HG02571 (cell line): ENCODE measurements around the gene EIF3B.
"Not testable (repeated sequence)": the region's sequence is repeated elsewhere in the genome, so short reads cannot be mapped to it uniquely, and the experiment has no call there.

Experiments used
- ATAC-seq: cut with Tn5 transposase; IDR thresholded peaks from one replicate; pipeline ENCODE4 v1.9.1; 2021; ENCODE audit warnings: mild to moderate bottlenecking, moderate library complexity; ENCODE audit not compliant: unreplicated experiment

Gene EIF3B

DNA sequence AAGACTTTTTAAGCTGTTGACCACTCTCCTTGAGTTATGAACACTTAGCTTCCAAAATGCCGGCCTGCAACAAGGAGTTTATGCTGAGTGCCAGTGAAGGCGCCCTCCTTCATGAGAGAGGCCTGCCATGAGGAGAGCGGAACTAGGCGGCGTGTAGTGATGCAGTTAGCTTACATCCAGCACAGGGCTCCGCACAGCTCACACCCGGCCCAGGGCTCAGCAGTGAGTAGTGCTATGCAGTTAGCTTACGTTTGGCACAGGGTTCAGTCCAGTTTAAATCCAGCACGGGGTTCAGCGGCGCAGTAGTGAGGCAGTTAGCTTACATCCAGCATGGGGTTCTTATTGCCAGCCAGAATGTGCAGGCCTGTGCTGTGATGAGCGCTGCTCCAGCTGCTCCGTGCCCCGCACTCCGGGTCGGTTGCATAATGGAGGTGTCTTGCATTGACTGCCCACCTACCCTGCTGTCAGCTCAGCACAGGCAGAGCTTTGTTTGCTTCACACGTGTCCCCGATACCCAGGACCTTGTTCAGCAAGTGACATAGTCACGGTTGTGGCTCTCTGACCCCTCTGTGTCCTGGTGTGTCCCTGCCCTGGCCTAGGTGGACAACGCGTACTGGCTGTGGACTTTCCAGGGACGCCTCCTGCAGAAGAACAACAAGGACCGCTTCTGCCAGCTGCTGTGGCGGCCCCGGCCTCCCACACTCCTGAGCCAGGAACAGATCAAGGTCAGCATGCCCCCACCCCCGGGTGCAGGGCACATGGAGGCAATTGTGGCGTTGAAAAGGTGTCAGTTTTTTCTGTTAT lies 21.9 kb downstream of the EIF3B start:
- ATAC-seq = no peak

DNA sequence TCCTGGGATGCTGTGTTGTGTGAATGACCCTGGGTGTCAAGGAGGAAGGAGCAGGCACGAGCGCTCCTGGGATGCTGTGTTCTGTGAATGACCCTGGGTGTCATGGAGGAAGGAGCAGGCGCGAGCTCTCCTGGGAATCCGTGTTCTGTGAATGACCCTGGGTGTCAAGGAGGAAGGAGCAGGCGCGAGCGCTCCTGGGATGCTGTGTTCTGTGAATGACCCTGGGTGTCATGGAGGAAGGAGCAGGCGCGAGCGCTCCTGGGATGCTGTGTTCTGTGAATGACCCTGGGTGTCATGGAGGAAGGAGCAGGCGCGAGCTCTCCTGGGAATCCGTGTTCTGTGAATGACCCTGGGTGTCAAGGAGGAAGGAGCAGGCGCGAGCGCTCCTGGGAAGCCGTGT lies 22.9 kb downstream of the EIF3B start:
- ATAC-seq = not testable (repeated sequence)

DNA sequence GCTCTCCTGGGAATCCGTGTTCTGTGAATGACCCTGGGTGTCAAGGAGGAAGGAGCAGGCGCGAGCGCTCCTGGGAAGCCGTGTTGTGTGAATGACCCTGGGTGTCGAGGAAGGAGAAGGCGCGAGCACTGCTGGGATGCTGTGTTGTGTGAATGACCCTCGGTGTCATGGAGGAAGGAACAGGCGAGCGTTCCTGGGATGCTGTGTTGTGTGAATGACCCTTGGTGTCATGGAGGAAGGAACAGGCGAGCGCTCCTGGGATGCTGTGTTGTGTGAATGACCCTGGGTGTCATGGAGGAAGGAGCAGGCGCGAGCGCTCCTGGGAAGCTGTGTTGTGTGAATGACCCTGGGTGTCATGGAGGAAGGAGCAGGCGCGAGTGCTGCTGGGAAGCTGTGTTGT lies 23.5 kb downstream of the EIF3B start:
- ATAC-seq = not testable (repeated sequence)

DNA sequence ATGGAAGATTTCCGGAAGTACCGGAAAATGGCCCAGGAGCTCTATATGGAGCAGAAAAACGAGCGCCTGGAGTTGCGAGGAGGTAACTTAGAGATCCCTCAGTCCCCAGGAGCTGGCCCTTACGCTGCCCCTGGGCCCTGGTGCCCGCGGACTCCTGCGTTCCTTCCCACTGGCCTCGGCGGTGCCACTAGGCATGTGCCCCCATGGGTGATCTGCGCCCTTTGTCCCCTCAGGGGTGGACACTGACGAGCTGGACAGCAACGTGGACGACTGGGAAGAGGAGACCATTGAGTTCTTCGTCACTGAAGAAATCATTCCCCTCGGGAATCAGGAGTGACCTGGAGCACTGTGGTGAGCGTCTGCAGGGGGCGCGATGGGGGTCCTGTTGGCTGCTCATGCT lies 24.5 kb downstream of the EIF3B start:
- no peak for ATAC-seq

DNA sequence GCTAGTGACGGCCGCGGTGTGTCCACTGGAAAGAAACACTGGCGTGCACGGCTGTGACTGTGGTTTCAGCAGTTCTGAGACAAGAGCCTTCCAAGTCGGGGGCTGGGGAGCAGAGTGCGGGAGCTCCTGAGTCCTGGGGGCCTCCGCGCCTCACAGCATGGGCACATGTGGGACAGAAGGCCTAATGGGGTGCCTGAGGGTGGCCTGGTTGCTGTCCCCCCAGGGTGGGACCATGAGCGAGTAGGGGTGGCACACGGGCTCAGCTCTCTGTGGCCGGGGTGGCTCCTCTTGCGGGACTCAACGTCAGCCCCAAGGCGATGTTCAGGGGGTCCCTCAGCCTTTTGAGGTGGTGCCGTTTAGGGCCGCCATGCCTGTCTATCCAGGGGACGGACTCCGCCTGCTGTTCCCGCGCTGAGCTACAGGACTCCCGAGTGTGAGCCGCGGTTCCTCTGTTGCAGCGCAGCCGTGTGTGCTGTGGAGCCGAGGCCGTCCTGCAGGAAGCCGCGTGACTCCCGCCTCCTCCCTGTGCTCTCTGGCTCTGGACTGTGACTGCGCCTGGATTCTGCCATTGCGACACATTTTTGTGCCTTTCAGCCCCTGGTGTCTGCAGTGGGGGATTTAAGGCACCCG lies 25.3 kb downstream of the EIF3B start:
- no peak for ATAC-seq

DNA sequence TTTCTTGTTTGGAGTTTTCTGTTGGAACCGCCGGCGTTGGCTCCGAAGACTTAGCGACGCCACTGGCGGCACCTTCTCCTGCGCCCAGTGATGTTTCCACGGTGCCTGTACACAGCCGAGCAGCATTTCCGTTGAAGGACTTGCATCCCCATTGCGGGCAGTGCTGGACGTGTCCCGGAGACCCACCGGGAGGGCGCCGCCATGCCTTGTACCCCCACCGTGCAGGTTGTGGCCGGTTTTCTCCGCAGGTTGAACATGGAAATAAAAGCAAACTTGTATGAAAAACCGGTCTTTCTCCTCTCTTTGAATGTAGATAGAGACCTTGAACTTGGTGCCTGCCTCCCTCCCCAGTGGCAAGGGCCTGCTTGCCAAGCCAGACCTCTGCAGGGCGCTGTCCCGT lies 25.8 kb downstream of the EIF3B start:
- ATAC-seq = no peak

DNA sequence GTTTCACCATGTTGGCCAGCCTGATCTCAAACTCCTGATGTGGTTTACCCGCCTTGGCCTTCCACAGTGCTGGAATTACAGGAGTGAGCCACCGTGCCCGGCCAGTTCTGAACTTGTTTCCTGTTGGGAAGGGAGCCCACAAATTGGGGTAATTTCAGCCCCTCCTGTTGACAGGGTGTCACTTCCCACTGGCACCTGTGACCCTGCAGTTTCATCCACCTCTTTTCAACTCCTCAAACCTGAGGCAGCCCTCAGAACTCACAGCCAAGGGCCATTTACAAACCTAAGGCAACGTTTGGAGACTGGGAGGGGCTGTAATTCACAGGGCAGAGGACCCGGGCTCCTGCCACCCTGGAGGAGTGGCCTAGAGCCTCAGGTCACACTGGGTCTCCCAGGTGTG lies 26.6 kb downstream of the EIF3B start:
- ATAC-seq = no peak

DNA sequence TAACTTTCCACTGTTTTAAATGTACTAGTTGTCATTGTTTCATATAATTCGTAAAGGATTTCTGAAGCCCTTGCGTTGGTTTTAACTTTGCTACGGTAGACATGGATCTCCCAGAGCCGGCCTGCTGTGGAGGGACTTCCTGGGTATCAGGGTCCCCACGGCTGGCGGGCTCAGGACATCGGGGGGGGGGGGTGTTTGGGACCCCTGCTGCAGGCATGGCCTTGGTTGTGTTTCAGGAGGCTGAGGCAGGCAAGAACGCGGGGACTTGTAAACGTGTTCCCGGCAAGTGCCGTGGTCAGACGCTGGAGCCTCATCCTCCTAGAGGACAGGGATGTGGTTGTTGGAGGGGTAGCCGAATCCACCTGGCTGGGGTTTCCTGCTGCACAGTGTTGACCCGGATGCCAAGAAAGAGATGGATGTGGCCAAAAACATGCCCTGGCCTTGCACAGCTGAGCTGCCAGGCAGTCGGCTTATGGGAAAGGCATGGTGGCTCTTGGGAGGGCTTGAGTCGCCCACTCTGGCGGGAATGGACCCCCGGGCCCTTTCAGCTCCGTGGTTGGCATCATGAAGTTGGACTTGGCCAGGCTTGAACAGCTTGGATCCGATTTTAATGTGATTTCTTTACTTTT lies 27.4 kb downstream of the EIF3B start:
- no peak for ATAC-seq

DNA sequence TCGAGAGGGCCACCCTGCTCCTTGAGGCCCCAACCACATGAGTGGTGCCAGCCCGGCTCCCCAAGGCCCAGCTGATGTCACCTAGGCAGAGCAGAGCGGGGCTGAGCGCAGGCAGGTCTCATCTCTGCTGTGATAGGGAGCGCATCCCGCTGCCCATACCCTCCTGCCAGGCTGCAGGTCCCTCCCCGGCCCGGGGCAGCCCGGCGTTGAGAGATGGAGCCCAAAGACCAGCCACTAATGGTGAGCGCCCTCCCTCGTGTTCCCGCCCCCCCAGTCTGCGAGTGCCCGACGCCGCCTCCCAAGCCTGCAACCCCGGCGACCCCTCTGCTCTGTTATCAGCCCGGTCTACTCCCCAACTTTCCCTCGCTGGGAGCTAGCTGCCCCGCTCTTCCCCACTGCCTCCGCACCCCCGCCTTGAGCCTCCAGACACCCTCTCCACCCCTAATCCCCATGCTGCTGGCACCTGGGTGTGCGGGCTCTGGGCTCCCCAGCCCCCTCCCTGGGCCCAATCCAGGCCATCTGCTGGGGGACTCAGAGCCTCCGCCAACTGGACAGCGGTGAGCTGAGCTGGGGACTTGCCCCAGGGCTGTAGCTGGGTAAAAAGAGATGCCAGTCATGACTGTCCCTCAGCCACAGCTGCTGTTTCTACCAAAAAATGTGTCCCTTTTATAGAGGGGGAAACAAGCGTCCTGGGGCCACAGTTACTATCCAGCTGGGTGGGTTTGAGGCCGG lies 29.1 kb downstream of the EIF3B start:
- no peak for ATAC-seq

DNA sequence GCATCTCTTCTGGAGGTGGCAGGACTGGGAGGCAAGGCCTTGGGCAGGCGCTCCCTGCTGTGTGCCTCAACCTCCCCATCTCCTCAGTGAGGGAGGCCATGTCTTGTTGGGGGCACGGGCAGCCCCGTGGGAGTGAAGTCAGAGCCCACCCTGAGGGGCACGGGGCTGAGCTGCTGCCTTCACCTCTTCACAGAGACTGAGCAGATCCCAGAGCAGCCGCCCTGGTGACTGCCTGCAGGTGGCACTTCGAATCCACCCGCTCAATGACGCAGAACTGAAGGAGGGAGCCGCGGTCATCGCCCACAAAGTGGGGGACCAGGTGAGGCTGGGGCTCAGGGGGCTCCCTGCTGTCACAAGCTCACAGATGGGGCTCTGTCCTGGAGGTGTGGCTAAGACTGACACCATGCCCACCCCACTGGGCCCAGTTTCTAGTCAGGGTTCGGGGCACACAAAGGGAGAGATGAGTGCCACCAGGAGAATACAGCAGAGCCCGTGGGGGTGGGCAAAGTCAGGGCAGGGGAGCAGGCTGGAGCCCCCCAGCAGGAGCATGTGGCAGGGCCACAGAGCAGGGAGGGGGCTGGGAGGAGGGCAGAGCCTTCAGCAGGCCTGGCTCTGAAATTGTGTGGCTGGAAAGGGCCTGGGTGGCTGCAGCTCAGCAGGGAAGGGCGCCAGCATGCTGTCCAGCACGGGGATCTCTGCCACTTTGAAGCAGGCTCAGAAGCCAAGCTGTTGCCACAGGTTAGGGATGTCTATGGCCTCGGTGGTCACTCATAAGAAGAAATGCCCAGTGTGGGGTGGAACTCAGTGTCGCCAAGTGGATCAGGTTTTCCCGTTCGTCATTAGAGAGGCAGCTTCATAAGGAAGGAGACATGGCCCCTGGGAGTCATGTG lies 30.0 kb downstream of the EIF3B start:
- ATAC-seq = no peak

DNA sequence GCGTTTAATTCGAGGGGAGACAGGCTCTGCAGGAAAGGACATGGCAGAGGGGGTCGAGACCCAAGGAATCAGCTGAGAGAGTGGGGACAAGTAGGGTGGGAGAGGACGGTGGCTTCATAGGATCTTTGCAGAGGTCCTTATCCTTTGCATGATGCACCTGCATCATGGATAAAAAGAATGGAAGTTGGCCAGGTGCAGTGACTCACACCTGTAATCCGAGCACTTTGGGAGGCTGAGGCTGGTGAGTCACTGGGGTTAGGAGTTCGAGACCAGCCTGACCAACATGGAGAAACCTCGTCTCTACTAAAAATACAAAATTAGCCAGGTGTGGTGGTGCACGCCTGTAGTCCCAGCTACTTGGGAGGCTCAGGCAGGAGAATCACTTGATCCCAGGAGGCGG lies 31.5 kb downstream of the EIF3B start:
- not testable (repeated sequence) for ATAC-seq

DNA sequence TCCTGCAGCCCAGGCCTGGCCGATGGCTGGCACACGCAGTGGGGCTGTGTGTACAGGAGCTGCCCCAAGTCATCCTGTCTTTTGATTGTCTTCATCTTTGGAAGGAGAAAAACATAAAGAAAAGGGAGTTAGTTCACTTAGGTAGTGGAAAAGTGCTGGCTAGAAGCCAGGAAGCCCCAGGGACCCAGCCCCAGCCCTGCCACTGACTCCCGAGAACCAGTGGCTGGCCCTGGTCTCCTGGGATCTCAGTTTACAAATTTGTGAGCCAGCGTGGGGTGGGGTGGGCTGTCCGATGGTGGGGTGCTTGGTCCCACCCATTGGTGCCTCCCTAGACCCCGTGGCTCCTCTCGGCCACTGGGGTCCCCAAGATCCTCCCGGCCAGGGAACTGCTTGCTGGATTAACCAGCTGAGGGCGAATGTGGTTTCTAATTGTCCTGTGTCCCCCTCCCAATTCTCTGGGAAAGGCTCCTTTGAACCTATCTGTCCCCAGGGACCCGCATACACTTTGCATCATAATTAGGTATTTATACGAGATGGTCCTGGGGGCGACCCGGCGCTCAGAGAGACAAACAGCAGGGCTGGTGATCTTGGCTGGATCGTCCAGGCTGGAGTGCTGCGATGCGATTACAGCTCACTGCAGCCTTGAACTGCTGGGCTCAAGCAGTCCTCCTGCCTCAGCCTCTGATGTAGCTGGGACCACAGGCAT lies 32.5 kb downstream of the EIF3B start:
- no peak for ATAC-seq

DNA sequence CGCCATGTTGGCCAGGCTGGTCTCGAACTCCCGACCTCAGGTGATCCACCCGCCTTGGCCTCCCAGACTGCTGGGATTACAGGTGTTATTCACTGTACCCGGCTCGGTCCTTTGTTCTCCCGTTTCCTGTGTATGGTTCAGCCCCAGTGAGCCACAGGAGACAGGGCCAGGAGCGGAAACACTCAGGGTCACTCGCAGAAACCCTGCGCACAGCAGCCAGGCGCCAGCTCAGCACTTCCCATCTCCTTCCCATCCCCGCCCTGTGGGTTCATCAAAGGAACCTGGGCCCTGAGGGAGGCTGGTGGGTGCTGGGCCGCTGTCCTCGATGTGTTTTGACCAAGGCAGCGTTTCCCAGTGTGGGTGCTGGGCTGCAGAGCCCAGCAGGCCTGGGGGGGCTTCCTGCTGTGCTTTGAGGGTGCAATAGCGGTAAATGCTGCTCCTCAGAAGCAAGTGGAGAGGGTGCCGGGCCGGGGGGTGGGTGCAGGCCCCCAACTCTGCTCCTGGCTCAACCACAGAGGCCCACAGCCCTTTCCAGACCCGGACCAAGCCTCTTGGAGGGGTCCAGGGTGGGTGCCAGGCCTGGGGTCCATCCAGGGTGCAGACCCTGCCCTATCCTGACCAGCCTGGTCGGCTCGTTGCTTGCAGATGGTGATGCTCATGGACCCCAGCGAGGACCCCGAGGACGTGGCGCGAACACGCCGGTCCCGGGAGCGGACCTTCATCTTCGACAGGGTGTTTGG lies 33.4 kb downstream of the EIF3B start:
- ATAC-seq = no peak

DNA sequence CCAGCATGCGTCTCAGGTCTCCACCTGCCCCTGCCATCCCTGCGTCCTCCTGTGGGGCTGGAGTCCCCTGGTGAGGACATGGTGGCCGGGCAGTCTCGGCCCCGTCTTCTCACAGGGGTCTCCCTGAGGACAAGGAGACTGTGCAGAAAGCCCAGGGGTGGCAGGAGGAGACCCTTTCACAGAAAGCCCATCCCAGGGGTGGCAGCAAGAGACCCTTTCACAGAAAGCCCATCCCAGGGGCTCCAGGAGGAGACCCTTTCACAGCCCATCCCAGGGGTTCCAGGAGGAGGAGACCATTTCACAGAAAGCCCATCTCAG lies 34.0 kb downstream of the EIF3B start:
- no peak for ATAC-seq

DNA sequence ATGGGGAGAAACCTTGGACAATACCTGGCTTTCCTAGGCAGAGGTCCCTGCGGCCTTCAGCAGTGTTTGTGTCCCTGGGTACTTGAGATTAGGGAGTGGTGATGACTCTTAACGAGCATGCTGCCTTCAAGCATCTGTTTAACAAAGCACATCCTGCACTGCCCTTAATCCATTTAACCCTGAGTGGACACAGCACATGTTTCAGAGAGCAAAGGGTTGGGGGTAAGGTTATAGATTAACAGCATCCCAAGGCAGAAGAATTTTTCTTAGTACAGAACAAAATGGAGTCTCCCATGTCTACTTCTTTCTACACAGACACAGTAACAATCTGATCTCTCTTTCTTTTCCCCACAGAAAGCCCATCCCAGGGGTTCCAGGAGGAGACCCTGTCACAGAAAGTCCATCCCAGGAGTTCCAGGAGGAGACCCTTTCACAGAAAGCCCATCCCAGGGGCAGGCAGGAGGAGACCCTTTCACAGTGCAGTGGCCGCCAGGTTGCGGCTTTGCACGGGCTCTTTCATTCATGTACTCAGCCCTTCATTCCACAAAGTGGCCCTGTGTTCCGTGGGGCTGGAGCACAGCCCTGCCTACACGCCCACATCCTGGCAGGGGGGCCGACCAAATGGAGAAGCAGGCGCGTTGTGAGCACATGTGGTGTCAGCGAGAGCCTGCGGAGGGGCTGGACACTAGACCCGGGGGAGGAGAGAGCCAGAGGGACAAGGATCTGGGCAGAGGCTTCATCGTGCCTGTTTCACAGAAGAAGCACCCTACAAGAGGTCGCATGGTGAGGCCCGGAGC lies 35.6 kb downstream of the EIF3B start:
- ATAC-seq = not testable (repeated sequence)

DNA sequence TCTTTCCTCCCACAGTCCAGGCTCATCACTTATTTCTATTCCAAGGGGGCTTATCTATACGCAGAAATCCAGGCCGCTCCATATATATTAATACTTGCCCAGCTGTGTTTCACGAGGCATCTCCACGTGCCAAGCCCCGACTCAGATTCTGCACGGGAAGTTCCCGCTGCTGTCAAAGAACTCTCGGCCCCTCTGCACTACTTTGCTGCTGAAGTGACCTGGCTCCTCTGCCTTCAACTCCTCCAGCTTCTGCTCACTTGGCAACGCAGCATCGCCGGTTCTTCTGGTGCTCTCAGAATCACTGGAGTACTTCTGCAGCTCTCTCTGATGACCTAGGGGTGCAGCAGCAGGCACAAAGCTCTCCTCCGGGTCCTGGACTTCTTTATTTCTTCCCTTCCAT lies 39.1 kb downstream of the EIF3B start:
- no peak for ATAC-seq

DNA sequence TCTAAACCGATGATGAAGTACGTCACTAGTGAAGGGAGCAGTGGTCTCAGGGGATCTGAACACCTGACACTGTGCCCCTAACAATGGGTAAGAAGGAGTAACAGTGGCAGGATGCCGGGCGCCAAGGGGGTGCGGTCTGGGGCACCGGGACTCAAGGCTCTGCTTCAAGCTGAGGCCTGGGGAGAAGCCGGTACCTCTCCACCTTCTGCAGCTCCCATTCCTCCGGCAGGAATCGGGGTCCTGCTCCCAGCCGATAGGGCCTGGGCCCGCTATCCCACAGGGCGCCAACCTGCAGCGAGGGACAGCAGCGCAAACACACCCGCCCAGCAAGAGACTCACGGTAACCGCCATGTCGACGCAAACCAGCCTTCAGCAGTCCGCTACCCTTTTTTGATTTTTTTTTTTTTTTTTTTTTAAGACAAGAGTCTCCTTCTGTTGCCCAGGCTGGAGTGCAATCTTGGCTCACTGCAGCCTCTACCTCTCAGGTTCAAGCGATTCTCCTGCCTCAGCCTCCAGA lies 40.0 kb downstream of the EIF3B start:
- ATAC-seq = no peak

DNA sequence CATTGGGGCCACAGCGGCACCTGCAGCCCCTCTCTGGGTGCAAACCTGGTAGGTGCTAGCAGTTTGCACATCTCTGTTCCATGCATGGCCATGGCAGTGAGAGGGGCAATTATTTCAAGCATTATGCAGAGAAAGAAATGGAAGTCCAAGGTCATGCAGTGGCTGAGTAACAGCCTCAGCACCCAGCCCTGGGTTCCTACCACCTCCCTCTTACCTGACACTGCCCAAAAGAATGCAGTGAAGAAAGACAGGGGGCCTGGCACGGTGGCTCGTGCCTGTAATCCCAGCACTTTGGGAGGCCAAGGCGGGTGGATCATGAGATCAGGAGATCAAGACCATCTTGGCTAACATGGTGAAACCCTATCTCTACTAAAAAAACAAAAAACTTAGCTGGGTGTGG lies 43.9 kb downstream of the EIF3B start:
- ATAC-seq = no peak
